Gastrocnemius medialis (tissue), 4 donors: ENCODE data around the gene PPP1R13L.

Experiments used
- POLR2A ChIP-seq, 2 donors: fragments of 450-650 bp; IDR thresholded peaks; one replicate each; pipeline ENCODE4 v1.6.1; 2017; ENCODE audit warnings: antibody characterized with exemption in 2 of 2, mild to moderate bottlenecking in 2 of 2, moderate library complexity in 2 of 2
- TF ChIP-seq, protein P1 (sequence below), 5 experiments: fragments of 450-650 bp in 3 of 5; fragments of 200-600 bp in 2 of 5; sonication (generic) in 2 of 5; IDR thresholded peaks in 4 of 5; conservative IDR thresholded peaks in 1 of 5; 1 replicate in 4 of 5; 2 replicates in 1 of 5; pipeline ENCODE4 v1.5.1; 2016 to 2019; ENCODE audit warnings: antibody characterized with exemption in 5 of 5, mild to moderate bottlenecking in 3 of 5, moderate library complexity in 3 of 5

DNA sequence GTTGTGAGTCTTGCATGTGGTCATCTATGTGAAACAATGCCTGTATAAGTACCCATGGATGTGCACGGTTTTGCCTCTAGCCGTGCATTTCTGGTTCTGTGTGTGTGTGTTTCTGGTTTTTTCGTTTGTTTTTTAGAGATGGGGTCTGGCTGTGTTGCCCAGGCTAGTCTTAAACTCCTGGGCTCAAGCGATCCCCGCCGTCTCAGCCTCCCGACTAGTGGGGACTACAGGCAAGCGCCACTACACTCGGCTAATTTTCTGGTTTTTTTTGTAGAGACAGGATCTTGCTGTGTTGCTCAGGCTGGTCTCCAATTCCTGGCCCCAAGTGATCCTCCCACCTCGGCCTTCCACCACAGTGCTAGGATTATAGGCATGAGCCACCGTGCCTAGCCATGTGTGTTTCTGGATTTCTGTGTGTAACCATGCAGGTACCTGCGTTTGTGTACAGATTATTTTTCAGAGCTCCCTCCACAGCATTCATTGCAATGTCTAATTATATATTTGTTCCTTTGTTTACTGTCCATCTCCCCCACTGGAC is 47.0 kb upstream of the PPP1R13L start:
- no peak for TF ChIP-seq POLR2A (IDR thresholded peaks at IDR 0.05)
- TF ChIP-seq, protein P1, sequence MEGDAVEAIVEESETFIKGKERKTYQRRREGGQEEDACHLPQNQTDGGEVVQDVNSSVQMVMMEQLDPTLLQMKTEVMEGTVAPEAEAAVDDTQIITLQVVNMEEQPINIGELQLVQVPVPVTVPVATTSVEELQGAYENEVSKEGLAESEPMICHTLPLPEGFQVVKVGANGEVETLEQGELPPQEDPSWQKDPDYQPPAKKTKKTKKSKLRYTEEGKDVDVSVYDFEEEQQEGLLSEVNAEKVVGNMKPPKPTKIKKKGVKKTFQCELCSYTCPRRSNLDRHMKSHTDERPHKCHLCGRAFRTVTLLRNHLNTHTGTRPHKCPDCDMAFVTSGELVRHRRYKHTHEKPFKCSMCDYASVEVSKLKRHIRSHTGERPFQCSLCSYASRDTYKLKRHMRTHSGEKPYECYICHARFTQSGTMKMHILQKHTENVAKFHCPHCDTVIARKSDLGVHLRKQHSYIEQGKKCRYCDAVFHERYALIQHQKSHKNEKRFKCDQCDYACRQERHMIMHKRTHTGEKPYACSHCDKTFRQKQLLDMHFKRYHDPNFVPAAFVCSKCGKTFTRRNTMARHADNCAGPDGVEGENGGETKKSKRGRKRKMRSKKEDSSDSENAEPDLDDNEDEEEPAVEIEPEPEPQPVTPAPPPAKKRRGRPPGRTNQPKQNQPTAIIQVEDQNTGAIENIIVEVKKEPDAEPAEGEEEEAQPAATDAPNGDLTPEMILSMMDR (IDR thresholded peaks at IDR 0.05 in 4 of 5, conservative IDR thresholded peaks at IDR 0.05 in 1 of 5): no peak
